LoVo (cell line): ENCODE data around the gene TMEM89.

Experiments
- DNase-seq: peaks from one replicate; pipeline ENCODE4 v3.0.0-alpha.2; 2016; ENCODE audit warnings: low spot score

TMEM89 gene

GRCh38 chr3:48641396-48641795 lies 19.8 kb upstream of the TMEM89 start:
- DNase-seq = no peak

GRCh38 chr3:48639944-48640606 lies 18.5 kb upstream of the TMEM89 start:
- no peak for DNase-seq

- DNase-seq = no peak
Measured at GRCh38 chr3:48637305-48637704, 15.7 kb upstream of the TMEM89 start.

DNA sequence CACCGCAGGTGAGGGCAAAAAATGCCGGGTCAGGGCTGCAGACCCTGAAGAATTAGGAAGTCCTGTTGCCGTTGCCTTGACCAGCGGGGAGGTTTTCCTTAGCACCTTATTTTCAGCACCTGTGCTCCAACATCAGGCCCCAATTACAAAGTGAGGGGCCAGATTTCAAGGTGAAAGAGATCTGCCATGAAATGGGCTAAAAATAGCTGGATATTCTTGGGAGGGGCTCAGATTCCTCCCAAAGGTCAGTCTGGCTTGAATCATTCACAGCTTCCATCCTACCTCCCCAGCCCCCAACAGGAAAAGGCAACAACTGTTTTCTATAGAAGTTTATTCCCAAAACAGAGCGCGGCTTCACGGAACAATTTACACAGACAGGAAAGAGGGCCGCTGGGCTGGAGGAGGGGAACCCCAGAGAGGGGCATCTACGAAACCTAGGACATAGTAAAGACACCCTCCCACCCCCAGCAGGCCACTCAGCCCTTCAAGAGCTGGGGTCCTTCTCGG lies 14.6 kb upstream of the TMEM89 start:
- no peak for DNase-seq

DNA sequence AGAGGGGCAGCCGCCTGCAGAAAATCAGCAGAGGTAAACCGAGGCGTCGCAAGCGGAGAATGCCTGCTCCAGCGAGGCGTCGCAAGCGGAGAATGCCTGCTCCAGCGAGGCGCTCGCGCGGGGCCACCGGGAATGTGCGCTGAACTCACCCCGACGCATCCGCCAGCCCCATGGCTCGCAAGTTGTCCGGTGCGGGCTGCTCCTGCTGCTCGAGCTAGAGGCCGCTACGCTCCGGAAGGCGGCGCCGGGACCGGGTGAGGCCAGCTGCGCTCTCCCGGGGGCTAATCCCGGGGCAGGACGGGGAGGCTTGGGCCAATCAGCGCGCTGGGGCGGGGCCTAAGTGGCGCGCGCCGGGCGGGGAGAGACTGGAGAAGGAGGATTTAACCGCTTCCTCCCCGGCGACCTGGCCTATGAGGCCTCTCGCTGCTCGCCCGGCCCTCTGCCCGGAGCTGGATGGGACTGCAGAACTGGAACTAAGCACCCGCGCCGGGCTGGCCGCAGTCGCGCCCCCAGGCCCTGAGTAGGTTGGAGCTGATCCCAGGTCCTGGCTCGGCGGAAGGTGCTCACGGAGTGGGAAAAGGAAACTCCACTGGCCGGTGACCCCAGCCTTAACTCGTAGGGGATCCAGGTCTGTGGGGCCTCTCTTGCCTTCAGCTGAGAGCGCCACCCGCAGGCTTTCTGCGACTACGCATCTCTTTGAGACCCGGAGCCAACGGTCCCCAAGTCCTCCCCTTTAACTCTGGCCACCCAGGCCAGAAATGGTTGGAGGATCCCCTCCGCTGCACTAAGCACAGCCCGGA lies 13.9 kb upstream of the TMEM89 start, which contains the start of gene SLC26A6:
Gene SLC26A6, minus strand, starts transcription at position 240 of the 800 bp plus-strand sequence. Its CDS starts 68 bp downstream, at position 172.
- peak; percentile 93 for DNase-seq

DNA sequence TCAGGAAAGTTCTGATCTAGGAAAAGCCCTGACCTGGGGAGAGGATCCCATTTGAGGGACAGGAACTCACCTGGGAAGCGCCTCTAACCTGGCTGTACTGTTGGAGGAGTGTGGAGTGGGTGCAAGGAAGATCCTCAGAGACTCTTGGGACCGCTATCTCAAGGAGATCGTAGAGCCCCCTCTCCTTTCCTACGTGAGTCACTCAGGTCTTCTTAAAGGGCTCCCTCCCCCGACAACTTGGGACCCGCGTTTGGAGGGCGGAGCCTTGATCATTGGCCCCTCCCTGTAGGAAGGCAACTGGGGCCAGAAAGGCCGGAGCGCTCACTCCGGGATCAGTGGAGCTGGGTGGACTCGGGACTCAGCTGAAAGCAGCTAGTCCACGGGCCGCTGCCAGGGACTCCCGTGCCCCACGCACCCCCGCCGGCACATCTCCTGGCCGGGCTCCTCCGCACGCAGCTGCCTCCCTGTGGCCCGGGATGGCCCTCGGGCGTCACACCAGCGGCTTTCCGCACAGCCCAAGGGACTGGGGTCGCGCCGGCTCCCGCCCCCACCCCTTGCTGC lies 13.2 kb upstream of the TMEM89 start:
- DNase-seq = peak; percentile 47

DNA sequence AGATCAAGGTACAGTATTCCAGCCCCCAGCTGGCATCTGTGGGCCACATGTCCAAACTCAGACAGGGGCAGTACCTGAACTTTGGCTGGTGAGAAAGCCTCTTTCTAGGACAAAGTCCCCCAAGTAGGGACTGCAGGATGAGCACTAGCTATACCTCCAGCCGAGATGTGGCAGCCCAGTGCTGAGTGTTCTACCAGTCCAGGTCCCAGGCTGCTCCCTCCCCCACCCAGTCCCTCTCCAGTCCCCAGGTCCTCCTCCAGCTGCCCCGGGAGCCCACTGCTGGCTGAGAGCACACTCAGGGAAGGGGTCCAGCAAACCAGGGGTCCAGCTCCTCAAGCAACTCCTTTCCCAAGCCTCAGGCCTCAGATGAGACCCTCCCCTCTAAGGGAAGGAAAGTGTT lies 12.2 kb upstream of the TMEM89 start:
- DNase-seq = no peak

GRCh38 chr3:48633256-48633655 lies 11.7 kb upstream of the TMEM89 start:
- DNase-seq = no peak

DNA sequence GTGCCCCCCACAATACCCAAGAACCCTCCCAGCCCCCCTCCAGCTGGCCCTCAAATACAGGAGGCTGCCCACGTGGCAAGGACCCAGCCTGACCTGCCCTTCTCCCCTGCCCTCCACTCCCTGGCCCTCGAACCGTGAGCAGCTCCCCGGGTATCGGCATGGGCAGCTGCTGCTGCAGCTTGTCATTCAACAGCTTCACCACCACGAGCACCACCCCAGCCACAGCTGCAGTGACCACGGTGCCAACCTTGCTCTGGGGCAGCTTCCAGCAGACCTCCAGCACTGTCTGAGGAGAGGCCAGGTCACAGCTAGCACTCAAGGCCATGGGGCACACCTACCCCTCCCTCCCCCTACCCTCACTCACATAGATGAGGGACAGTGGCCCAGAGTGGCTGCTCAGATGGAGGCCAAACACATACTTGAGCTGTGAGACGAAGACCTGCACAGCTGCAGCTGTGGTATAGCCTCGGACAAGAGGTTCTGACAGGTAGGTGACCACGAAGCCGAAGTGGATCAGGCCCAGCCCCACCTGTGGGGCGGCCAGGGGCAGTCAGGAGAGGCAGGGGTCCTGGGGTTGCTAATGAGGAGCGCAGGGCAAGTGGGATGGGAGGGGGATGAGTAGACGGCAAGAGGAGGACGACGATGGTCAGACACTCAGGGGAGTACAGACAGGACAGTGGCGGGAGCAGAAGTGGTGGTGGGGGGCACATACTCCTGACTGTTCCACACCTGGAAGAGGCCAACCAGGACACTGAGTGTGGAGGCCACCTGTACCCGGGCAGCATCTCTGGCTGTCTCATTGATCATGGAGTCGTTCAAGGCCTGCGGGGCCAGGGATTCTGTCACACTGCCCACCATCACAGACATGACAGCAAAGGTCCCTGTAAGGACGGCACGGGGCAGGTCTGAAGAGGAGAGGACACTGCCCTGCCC lies 10.2 kb upstream of the TMEM89 start:
- no peak for DNase-seq

- no peak for DNase-seq
Measured at GRCh38 chr3:48630833-48631232, 9.3 kb upstream of the TMEM89 start.

DNA sequence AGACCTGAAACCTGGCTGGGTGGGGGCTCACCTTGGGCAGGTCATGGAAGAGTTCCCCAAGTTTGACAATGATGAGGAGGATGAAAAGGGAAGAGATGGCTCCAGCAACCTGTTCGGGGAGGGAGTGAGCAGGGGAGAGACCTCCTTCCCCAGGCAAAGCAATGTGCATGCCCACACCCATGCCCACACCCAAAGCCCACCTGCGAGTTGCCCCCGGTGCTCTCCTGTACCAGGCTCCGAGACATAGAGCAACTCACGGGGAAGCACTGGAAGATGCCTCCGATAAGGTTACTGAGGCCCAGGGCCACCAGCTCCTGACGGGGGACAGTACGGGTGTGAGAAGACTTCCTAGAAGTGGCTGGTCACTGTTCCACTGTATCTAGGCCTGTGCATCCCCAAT lies 8.8 kb upstream of the TMEM89 start:
- no peak for DNase-seq

- no peak for DNase-seq
Measured at GRCh38 chr3:48629894-48630293, 8.3 kb upstream of the TMEM89 start.

GRCh38 chr3:48628277-48629017 lies 6.9 kb upstream of the TMEM89 start:
- no peak for DNase-seq

- DNase-seq = no peak
Measured at GRCh38 chr3:48625600-48625999, 4.0 kb upstream of the TMEM89 start.

DNA sequence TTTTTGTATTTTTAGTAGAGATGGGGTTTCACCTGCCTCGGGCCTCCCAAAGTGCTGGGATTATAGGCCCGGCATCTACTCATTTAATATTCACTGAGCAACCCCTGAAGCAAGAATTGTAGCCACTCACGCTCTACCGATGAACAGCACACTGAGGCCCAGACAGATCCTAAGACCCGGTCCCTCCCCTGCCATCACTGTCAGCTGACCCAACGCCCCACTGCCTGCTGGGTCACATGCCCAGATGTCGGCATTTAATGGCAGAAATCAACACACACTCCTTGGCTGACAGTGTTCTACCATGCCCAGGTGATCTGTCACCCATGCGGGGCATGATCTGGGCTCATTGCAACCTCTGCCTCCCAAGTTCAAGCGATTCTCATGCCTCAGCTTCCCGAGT lies 3.2 kb upstream of the TMEM89 start:
- no peak for DNase-seq

GRCh38 chr3:48623851-48624547 lies 2.4 kb upstream of the TMEM89 start:
- DNase-seq = no peak

DNA sequence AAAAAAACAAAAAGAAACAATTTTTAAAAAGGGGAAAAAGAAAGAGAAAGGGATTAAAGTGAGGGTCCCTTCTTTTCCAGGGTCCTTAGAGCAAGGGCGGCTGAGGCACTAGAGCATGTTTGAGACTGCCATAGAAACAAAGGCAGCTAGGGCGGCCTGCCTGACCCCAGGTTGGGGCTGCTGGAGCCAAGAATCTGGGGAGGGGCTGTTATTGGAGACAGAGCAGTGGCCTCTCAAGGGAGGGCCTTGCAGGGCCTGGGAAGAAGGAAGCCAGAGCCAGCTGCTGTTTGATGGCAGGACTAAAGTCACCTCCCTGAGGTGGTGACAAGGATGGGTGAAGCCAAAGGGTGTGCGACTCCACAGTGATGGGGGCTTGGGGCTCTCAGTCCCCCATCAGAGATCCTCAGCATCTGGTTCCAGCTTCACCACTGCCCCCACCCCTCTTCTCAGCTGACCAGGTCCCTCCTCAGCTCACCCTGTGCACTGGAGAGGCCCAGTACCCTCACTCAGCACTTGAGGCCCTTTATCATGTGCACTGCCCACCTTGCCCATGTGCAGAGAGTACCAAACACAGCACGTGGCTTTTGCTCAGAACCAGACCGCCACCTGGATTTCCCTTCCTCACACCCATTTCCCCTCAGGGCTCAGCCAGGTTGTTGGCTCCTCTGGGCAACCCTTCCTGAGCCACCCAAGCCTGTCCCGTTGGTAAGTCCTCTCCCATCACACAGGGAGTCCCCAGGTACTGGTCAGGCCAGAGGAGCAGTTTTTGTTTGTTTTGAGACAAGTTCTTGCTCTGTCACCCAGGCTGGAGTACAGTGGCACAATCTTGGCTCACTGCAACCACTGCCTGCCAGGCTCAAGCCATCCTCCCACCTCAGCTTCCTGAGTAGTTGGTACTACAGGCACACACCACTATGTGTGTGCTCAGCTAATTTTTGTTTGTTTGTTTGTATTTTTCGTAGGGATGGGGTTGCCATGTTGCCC lies 1.7 kb downstream of the TMEM89 start:
- no peak for DNase-seq

DNA sequence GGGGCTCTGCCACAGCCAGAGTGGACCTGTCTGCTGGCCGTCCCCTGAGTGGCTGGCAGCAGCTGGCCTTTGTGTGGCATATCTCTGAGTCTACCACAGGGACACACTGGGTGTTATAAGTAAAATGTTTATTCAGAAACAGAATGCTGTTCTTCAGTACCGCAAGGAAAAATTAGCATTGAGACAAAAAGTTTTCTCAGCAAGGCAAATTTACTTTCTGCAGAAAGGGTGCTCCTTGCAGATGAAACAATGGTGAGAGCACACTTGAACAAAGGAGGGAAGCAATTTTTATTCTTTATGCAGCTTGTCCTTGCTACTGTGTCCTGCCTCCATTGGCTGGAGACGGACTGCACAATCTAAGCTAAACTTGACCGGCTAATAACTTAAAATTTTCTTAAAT lies 4.0 kb downstream of the TMEM89 start:
- no peak for DNase-seq

GRCh38 chr3:48614044-48614443 lies 7.5 kb downstream of the TMEM89 start:
- DNase-seq = peak; percentile 21
